HG03565 (cell line): Measurements from ENCODE around the gene TENT4A.
"Not testable (repeated sequence)": the region's sequence is repeated elsewhere in the genome, so short reads cannot be mapped to it uniquely, and the experiment has no call there.

Source experiments
- ATAC-seq: cut with Tn5 transposase; IDR thresholded peaks from one replicate; pipeline ENCODE4 v1.9.1; 2021; ENCODE audit warnings: mild to moderate bottlenecking, moderate library complexity; ENCODE audit not compliant: unreplicated experiment

The TENT4A gene

GRCh38 chr5:6713274-6714225 is at the start of gene TENT4A:
Gene TENT4A, plus strand, starts transcription at chr5:6713432. Its CDS starts 552 bp downstream, at chr5:6713984.
- no peak for ATAC-seq

GRCh38 chr5:6666762-6667161 is 46.5 kb upstream of the TENT4A start:
- no peak for ATAC-seq

- ATAC-seq: no peak
Measured at GRCh38 chr5:6667648-6668047, 45.6 kb upstream of the TENT4A start.

DNA sequence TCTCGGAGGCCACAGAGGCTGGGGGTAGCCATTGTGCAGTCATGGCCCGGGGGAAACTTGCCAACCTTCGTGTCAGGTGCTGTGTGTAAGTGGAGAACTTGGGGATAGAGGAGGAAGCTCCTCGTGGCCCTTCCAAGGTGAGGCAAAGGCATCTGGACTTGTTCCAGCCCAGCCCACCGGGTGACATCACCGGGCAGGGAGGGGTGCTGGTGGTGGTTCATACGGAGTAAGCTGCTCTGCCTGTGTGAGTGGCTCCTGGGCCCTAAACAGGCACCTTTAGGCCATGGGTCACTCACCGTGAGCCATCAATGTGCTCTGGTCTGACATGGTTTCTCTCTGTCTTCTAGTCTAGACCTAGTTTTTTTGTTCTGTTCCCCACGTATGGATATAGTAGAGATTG is 44.5 kb upstream of the TENT4A start:
- not testable (repeated sequence) for ATAC-seq

- ATAC-seq: no peak
Measured at GRCh38 chr5:6673031-6673430, 40.2 kb upstream of the TENT4A start.

DNA sequence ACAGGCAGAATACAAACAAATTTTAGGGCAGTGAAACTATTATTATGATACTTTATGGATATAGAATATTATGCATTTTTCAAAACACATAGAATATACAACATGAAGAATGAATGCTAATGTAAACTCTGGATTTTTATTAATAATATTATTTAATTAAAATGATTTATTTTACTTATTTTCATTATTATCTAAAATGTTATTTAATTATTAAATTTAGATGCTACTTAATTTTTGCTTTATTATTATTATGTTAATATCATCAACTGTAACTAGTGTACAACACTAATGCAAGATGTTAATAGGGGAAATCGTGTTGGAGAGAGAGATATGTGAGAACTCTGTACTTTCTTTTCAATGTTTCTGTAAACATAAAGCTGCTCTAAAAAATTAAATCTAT is 39.3 kb upstream of the TENT4A start:
- ATAC-seq: no peak

DNA sequence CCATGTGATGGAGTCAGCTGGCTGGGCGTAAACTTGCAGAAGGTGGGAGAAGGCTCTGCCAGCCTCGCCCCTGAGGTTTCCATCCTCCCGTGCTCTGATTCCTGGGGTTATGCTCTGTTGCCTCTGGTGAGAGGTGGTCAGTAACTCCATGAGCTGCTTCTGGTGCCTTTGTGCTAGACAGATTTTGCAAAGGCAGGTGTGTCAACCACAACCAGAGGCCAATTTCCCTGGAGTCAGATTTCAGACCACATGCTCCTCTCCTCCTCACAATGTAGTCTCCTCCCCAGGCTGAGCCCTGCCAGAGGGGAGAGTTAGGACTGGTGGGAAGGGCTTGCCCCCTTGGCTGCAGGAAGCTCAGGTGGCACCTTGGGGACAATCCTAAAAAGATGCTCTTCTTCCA is 38.8 kb upstream of the TENT4A start:
- ATAC-seq: no peak

- ATAC-seq: no peak
Measured at GRCh38 chr5:6674886-6675285, 38.3 kb upstream of the TENT4A start.

- ATAC-seq: no peak
Measured at GRCh38 chr5:6675784-6676491, 37.3 kb upstream of the TENT4A start.

DNA sequence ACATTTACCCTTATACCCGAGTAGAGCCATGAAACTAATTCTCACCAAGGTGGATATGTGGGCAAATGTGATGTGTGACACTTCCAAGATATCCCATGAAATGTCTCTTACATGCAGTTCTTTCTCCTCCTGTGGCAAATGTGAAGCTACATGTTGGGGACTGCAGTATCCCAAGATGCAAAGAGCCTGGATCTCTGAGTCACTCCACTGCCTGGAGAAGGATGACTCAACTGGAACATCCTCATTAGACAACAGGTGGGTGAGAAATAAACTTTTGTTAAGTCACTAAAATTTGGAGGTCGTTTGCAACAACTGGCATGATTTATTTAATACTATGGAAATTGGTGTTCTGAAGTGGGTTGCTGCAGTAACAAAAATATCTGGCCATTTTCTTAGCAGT is 36.5 kb upstream of the TENT4A start:
- no peak for ATAC-seq

- ATAC-seq: no peak
Measured at GRCh38 chr5:6678385-6678784, 34.8 kb upstream of the TENT4A start.

- no peak for ATAC-seq
Measured at GRCh38 chr5:6680922-6681321, 32.3 kb upstream of the TENT4A start.

GRCh38 chr5:6681682-6682081 is 31.6 kb upstream of the TENT4A start:
- ATAC-seq: no peak

GRCh38 chr5:6682239-6682638 is 31.0 kb upstream of the TENT4A start:
- no peak for ATAC-seq

DNA sequence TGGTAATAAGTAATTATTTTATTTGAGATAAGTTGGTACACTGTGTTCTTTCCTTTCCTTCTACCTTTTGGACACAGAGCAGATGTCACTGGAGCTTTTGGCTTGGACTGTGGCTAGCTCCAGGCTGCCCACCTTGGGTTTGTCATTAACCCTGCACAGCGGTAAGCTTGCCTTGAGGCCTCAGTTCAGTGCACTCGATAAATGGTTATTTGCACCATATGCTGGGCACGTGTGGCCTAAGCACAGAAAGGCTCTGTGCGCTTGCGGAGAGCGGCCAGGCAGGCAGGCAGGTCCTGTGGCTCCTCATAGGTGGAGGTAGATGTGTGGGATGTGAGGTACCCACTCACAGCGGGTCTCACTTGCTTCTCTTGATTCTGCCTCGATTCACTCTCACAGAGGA is 30.0 kb upstream of the TENT4A start:
- no peak for ATAC-seq

DNA sequence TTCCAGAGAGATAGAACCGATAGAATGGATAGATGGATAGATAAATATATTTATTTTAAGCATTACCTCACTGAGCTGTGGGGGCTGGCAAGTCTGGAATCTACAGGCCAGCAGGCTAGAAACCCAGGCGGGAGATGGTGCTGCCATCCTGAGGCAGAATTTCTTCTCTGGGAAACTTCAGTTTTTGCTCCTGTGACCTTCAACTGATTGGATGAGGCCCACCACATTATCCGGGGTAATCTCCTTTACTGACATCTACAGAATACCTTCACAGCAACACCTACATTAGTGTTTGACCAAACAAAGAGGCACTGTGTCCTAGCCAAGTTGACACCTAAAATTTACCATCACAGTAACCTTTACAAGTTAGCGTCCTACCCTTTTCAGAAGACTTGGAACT is 29.2 kb upstream of the TENT4A start:
- no peak for ATAC-seq

DNA sequence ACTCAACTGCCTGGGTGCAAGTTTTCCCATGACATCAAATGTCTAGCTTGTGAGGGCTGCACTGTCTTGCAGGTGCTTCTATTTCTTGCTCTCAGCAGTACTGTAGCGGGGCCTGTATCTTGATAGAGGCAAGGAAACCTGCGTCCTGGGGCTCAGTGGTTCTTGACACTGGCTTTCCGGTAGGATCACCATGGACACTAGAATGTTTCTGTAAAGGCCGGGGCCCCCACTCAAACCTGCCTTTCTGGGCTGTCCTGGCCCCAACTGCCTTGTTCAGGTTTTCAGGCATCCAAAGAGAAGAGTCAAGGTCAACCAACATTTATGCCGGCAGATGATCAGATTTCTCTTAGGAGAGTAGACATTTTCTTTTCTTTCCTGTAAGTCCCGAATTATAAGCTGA is 26.7 kb upstream of the TENT4A start:
- ATAC-seq: no peak

DNA sequence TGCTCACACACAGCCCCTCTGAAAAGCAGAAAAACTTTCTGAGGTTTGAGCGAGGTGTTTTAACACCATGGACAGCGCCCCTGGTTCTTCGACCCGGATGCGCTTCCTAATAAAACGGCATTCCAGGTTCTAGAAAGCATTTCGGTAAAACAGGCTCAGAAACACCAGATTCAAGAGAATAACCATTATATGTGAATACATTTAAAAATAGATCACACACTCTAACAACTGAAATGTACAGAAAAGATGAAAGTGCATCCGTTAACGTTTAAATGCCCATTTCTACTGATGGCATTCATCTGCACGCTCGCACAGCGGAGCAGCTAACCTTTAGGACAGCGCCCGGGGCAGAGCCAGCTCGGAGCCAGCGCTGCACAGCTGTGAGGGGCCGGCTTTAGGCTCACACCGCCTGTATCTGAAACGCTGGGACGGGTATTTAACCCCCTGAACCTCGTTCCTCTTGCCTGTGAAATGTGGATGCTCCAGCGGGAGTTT is 26.3 kb upstream of the TENT4A start:
- ATAC-seq: no peak

- no peak for ATAC-seq
Measured at GRCh38 chr5:6687505-6687904, 25.7 kb upstream of the TENT4A start.

- no peak for ATAC-seq
Measured at GRCh38 chr5:6692906-6693305, 20.3 kb upstream of the TENT4A start.

DNA sequence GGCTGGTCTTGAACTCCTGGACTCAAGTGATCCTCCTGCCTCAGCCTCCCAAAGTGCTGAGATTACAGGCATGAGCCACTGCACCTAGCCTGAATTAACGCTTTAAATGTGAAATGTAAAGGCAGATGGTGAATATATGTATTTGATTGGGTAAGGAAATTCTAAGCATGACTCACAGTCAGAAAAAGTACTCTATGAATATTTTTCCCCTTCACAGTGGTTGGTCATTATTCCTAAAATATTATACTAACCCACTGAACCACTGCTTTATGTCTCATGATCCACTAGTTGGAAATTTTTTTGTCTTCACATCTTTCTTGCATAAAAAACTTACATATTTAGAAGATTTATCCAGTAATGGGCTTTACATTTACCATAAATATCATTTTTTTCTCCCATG is 14.5 kb upstream of the TENT4A start:
- no peak for ATAC-seq

DNA sequence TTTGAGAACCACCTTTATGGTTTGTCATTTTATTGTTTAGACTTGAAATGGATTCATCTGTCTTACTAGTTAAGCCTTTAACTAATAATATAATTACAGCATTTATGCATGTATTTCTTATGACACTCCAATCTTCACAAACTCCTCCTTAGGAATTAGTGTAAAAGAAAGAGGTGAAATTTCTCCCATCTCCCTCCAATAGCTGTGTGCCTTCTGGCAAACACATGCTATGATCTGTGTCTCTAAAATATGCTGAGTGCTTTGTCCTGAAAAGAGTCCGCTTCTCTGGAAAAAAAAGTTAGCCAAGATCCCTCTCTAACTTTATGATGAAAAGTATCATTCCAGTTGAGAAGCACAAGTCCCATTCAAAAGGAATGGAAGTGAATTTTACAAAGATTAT is 13.9 kb upstream of the TENT4A start:
- ATAC-seq: no peak
